GM23248 (cell line): ENCODE results near the gene KANK4. TPM values are rescaled to one million over a fixed set of nuclear protein-coding genes. Genes with fewer than 3 reads are reported as not detected.

Experiments used
- DNase-seq: peaks from one replicate; pipeline ENCODE4 v3.0.0-alpha.2; 2015
- H2AFZ ChIP-seq: fragments of 200-600 bp; sonication (generic); 2 replicates; pipeline ENCODE4 v1.6.1; 2016; ENCODE audit warnings: antibody characterized with exemption
- H3F3A ChIP-seq: fragments of 200-600 bp; sonication (generic); 2 replicates; pipeline ENCODE4 v1.6.1; 2016; ENCODE audit warnings: mild to moderate bottlenecking, antibody characterized with exemption, mixed run types; ENCODE audit not compliant: insufficient read depth
- H3K27ac ChIP-seq: fragments of 200-600 bp; sonication (generic); 2 replicates; pipeline ENCODE4 v1.5.1; 2016; ENCODE audit warnings: mild to moderate bottlenecking
- H3K27me3 ChIP-seq: fragments of 200-600 bp; sonication (generic); replicated peaks from 2 replicates; pipeline ENCODE4 v1.6.1; 2016; ENCODE audit warnings: mild to moderate bottlenecking; ENCODE audit not compliant: insufficient read depth
- H3K36me3 ChIP-seq: fragments of 200-600 bp; sonication (generic); 2 replicates; pipeline ENCODE4 v1.6.1; 2016; ENCODE audit warnings: low read depth, mild to moderate bottlenecking
- H3K4me1 ChIP-seq: fragments of 200-600 bp; sonication (generic); 2 replicates; pipeline ENCODE4 v1.6.1; 2016; ENCODE audit warnings: mild to moderate bottlenecking; ENCODE audit not compliant: insufficient read depth
- H3K4me2 ChIP-seq: fragments of 200-600 bp; sonication (generic); one replicate; pipeline ENCODE4 v1.6.1; 2016; ENCODE audit warnings: mild to moderate bottlenecking; ENCODE audit not compliant: unreplicated experiment
- H3K4me3 ChIP-seq: fragments of 200-600 bp; sonication (generic); 2 replicates; pipeline ENCODE4 v1.5.1; 2016; ENCODE audit warnings: mild to moderate bottlenecking
- H3K79me2 ChIP-seq: fragments of 200-600 bp; sonication (generic); 2 replicates; pipeline ENCODE4 v1.6.1; 2016; ENCODE audit warnings: mild to moderate bottlenecking; ENCODE audit not compliant: insufficient read depth
- H3K9ac ChIP-seq: fragments of 200-600 bp; sonication (generic); 2 replicates; pipeline ENCODE4 v1.6.1; 2016; ENCODE audit warnings: mild to moderate bottlenecking
- H3K9me2 ChIP-seq: fragments of 200-600 bp; sonication (generic); 2 replicates; pipeline ENCODE4 v1.6.1; 2016; ENCODE audit warnings: mixed run types, mild to moderate bottlenecking, moderate library complexity; ENCODE audit not compliant: insufficient read depth
- H3K9me3 ChIP-seq: fragments of 200-600 bp; sonication (generic); one replicate; pipeline ENCODE4 v1.6.1; 2017; ENCODE audit warnings: low read depth
- H4K20me1 ChIP-seq: fragments of 200-600 bp; sonication (generic); 2 replicates; pipeline ENCODE4 v1.6.0; 2016; ENCODE audit not compliant: insufficient read depth
- EZH2 ChIP-seq: fragments of 200-600 bp; sonication (generic); IDR thresholded peaks from 2 replicates; pipeline ENCODE4 v1.6.1; 2018; ENCODE audit warnings: antibody characterized with exemption, mild to moderate bottlenecking; ENCODE audit not compliant: insufficient read depth, poor library complexity, severe bottlenecking
- EZH2phosphoT487 ChIP-seq: fragments of 200-600 bp; sonication (generic); IDR thresholded peaks from 2 replicates; pipeline ENCODE4 v1.6.1; 2018; ENCODE audit warnings: antibody characterized with exemption, moderate library complexity, mild to moderate bottlenecking, low read depth; ENCODE audit not compliant: insufficient read depth
- WGBS, 2 experiments: methylation state at CpG; one replicate each; pipeline ENCODE4 v1.1.6; 2015 to 2017; ENCODE audit warnings: low lambda C conversion rate in 2 of 2, low coverage in 1 of 2; ENCODE audit errors: missing lambda C conversion rate in 2 of 2; 5-methylcytosine and 5-hydroxymethylcytosine counted together
- in situ Hi-C: fragments of 300-500 bp; cut with MboI; formaldehyde crosslinking; loops from 2 replicates; pipeline ENCODE4 v1.15.0; 2020
- polyA plus RNA-seq: library from polyadenylated mRNA; unstranded; fragments of >200 nt; fragmentation: Nextera tagmentation; extraction: Ambion mirVana; gene quantifications from 2 replicates; pipeline ENCODE4 v1.2.1, GENCODE V29; 2016
- total RNA-seq: library from RNA; depleted of rRNA; stranded (reverse); fragments of >200 nt; shearing (Covaris generic); gene quantifications from 2 replicates; pipeline ENCODE4 v1.2.3, GENCODE V29; 2014

KANK4 gene
- total and polyA plus RNA-seq, 2 experiments from 2014 or later: 0.29 to 0.32 TPM

DNA sequence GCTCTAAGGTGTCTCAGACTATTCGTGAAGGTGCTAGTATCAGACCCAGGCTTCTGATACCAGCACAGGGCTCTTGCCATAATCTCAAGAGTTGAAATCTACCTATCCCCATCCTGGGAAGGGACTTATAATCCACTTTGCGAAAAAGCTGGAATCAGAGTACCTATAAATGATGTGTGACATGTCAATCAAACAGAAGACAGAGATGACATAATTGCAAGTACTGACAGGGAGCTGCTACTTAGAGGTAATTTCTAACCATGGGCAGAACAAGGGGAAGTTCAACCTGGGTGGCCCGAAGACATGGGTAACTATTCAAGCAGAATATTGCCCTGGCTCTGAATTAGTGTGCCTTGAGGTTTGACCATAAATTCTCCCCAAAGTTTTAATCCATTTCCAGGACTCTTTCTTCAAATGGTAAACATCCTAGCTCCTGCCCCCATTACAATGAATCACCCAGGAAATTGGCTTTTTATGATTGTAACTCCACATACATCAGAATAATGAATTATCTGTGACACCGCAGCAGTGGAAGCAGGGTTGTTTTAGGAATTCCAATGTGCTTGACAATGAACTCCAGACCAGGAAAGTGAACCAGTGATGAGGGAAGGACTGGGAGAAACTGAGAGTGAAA is 37.2 kb downstream of the KANK4 start:
- H3K79me2 ChIP-seq: no peaks in the 10 kb centered on the region
- no peaks in the 10 kb centered on the region for H3K36me3 ChIP-seq
- no peaks in the 10 kb centered on the region for H4K20me1 ChIP-seq
- H3K4me3 ChIP-seq: no peak overlapping the region
- DNase-seq: peak; percentile 45
- H3K27me3 ChIP-seq: peaks cover 27% of the 10 kb centered on the region
- H3K9ac ChIP-seq: no peak overlapping the region
- H3F3A ChIP-seq: 0 out of 2 replicates have a peak, but pooled peaks cover 9% of the 10 kb centered on the region
- no peak overlapping the region for H3K27ac ChIP-seq
- in situ Hi-C loops: no loop called here
- H3K4me2 ChIP-seq: peak overlapping the region; percentile 34
- H3K9me2 ChIP-seq: no peaks in the 10 kb centered on the region
- H2AFZ ChIP-seq: no peak overlapping the region
- no peaks in the 10 kb centered on the region for H3K9me3 ChIP-seq
- H3K4me1 ChIP-seq: peaks cover 8% of the 10 kb centered on the region; the same call in 1 of the 2 replicates
- no peak for TF ChIP-seq EZH2phosphoT487
- TF ChIP-seq EZH2: no peak
- WGBS, 2 experiments: 64 to 66% methylated on average over 4 of the region's 4 CpGs

DNA sequence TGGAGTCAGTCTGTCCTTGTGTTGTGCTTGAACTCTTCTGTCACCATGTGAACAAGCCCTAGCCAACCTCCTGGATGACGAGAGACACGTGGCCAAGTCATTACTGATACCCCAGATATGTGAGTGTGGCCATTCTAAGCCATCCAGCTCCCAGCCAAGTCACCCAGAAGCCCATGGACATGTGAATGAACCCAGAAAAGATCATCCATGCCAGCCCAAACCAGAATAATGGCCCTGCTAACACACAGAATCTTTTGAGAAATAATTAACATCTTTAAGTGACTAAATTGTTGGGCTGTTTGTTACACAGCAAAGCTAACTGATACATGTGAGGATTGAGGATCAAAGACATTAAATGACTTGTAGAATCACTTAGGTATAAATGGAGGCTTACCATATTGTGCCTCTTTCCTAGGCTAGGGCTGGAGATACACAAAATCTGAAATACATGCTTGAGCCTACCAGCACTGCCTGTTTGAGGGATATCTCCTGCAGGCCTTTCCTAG is 38.2 kb downstream of the KANK4 start:
- TF ChIP-seq EZH2phosphoT487 (no peak), EZH2 (no peak)
- 14 to 25% methylated on average over 2 of the region's 2 CpGs for WGBS, 2 experiments
- no peak overlapping the region for H3K4me2 ChIP-seq
- in situ Hi-C loops: no loop called here
- H4K20me1 ChIP-seq: no peaks in the 10 kb centered on the region
- no peak overlapping the region for H3K27ac ChIP-seq
- no peak overlapping the region for H2AFZ ChIP-seq
- no peaks in the 10 kb centered on the region for H3K79me2 ChIP-seq
- peaks cover 16% of the 10 kb centered on the region for H3K27me3 ChIP-seq
- 0 out of 2 replicates have a peak, but pooled peaks cover 9% of the 10 kb centered on the region for H3F3A ChIP-seq
- H3K9me2 ChIP-seq: no peaks in the 10 kb centered on the region
- no peak overlapping the region for H3K9ac ChIP-seq
- no peaks in the 10 kb centered on the region for H3K36me3 ChIP-seq
- H3K4me3 ChIP-seq: no peak overlapping the region
- no peak for DNase-seq
- no peaks in the 10 kb centered on the region for H3K9me3 ChIP-seq
- H3K4me1 ChIP-seq: peaks cover 8% of the 10 kb centered on the region; the same call in 1 of the 2 replicates

- WGBS, 2 experiments: 69 to 70% methylated on average over 4 of the region's 4 CpGs
- in situ Hi-C loops: no loop called here
- Histone ChIP-seq H3K79me2 (no peaks in the 10 kb centered on the region), H3K9me2 (no peaks in the 10 kb centered on the region), H3K4me1 (peaks cover 8% of the 10 kb centered on the region; the same call in 1 of the 2 replicates), H3F3A (0 out of 2 replicates have a peak, but pooled peaks cover 9% of the 10 kb centered on the region), H2AFZ (no peak overlapping the region), H3K4me2 (no peak overlapping the region), H3K27ac (no peak overlapping the region), H3K9me3 (no peaks in the 10 kb centered on the region), H4K20me1 (no peaks in the 10 kb centered on the region), H3K9ac (no peak overlapping the region), H3K27me3 (peaks cover 9% of the 10 kb centered on the region), H3K36me3 (no peaks in the 10 kb centered on the region), H3K4me3 (no peak overlapping the region)
- no peak for DNase-seq
- TF ChIP-seq EZH2phosphoT487 (no peak), EZH2 (no peak)
These were observed 39.1 kb downstream of the KANK4 start for GRCh38 chr1:62280150-62280549.

DNA sequence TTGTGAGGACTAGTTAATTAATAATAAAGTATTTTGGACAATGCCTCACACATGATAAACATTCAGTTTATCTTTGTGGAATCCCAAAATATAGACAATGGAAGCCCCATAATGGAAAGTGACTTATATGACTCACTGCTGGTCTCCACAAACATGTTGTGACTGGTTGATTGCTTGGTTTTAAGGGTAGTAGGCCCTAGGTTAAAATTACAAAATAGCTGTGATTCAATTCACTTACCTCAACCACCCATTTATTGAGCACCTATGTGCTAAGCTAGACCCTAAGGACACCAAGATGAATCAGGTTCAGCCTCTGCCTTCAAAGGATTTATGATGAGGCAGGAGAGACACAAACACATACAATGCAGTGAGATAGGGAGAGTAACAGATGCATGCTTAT is 42.4 kb downstream of the KANK4 start:
- Histone ChIP-seq H3K79me2 (no peaks in the 10 kb centered on the region), H3F3A (0 out of 2 replicates have a peak, but pooled peaks cover 3% of the 10 kb centered on the region), H3K4me3 (no peak overlapping the region), H3K9ac (no peak overlapping the region), H4K20me1 (no peaks in the 10 kb centered on the region), H3K4me2 (no peak overlapping the region), H3K9me3 (no peaks in the 10 kb centered on the region), H3K27me3 (no peaks in the 10 kb centered on the region), H3K27ac (no peak overlapping the region), H2AFZ (no peak overlapping the region), H3K4me1 (0 out of 2 replicates have a peak, but pooled peaks cover under 1% of the 10 kb centered on the region), H3K9me2 (no peaks in the 10 kb centered on the region), H3K36me3 (no peaks in the 10 kb centered on the region)
- DNase-seq: no peak
- in situ Hi-C loops: no loop called here
- TF ChIP-seq EZH2phosphoT487: no peak
- no peak for TF ChIP-seq EZH2
